Activated CD8-positive, alpha-beta T cell treated with anti-CD3 and anti-CD28 coated beads, Interleukin-2, amount 10 ng/mL, durations not matched to agents 7 days and 5 days (primary cell): ENCODE measurements around the gene PARD6G. TPM values are rescaled to one million over a fixed set of nuclear protein-coding genes. Genes with fewer than 3 reads are reported as not detected.
"Not testable (repeated sequence)": the region's sequence is repeated elsewhere in the genome, so short reads cannot be mapped to it uniquely, and the experiment has no call there.

Source experiments
- ATAC-seq: fragments of 150-1000 bp; cut with Tn5 transposase; one replicate; pipeline ENCODE4 v1.10.0; 2021; ENCODE audit warnings: moderate library complexity
- CTCF ChIA-PET: fragments of 350-600 bp; sonication (Branson Sonifier 250); formaldehyde crosslinking; loops from one replicate; lab custom pipeline; 2021; ENCODE audit warnings: antibody characterized with exemption; lab: Charles Lee
- POLR2A ChIA-PET: fragments of 350-600 bp; sonication (Branson Sonifier 250); formaldehyde crosslinking; loops from one replicate; lab custom pipeline; 2021; ENCODE audit warnings: antibody characterized with exemption; lab: Charles Lee
- DNase-seq: peaks from one replicate; pipeline ENCODE4 v3.0.0-alpha.2; 2020
- H3K27ac Mint-ChIP-seq: one replicate; pipeline ENCODE4 v1.8.0; 2021; ENCODE audit warnings: mild to moderate bottlenecking, mixed read lengths
- H3K27me3 Mint-ChIP-seq: one replicate; pipeline ENCODE4 v1.8.0; 2021; ENCODE audit warnings: low read depth, mixed read lengths
- H3K36me3 Mint-ChIP-seq: one replicate; pipeline ENCODE4 v1.8.0; 2021; ENCODE audit warnings: low read depth, mixed read lengths
- H3K4me1 Mint-ChIP-seq: one replicate; pipeline ENCODE4 v1.8.0; 2021; ENCODE audit warnings: low read depth, mixed read lengths
- H3K4me3 Mint-ChIP-seq: one replicate; pipeline ENCODE4 v1.8.0; 2021; ENCODE audit warnings: mild to moderate bottlenecking, mixed read lengths
- H3K9me3 Mint-ChIP-seq: one replicate; pipeline ENCODE4 v1.8.0; 2022; ENCODE audit warnings: mixed read lengths; ENCODE audit not compliant: insufficient read depth
- total RNA-seq, 2 experiments: library from RNA; stranded (reverse); gene quantifications; one replicate each; pipeline ENCODE4 v1.2.3, GENCODE V29; 2021

The PARD6G gene, protein sequence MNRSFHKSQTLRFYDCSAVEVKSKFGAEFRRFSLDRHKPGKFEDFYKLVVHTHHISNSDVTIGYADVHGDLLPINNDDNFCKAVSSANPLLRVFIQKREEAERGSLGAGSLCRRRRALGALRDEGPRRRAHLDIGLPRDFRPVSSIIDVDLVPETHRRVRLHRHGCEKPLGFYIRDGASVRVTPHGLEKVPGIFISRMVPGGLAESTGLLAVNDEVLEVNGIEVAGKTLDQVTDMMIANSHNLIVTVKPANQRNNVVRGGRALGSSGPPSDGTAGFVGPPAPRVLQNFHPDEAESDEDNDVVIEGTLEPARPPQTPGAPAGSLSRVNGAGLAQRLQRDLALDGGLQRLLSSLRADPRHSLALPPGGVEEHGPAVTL
- total RNA-seq, result under 1 TPM in 1 of 2 experiments, not detected in 1; 0.18 TPM

DNA sequence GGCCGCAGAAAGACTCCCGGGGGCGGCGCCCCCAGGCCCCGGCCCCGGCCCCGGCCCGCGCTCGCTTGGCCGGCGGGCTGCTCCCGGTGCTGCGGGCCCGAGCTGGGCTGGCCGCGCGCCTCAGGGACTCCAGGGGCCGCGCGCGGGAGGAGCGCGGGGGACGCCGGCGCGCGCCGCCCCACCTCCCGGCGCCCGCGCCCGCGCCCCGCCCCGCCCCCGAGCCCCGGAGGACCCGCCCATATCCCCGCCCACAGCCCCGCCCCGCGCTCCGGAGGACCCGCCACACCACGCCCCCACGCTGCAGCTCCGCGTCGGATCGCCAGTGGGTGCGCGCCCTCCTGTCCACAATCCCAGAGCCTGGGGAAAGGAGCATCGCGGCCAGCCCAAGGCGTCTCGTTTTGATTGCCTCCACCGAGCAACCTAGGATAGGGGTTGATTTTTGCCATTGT is at the start of gene PARD6G:
PARD6G (minus strand) TSS at position 122 of the 449 bp plus-strand sequence. CDS start 166 bp downstream, outside the sequence.
- no peaks in the 10 kb centered on the region for H3K36me3 Mint-ChIP-seq
- ChIA-PET CTCF (interaction anchor here (3.5 kb wide), 1 partner anchor 89 kb away, joined by 15 read pairs; no protein-coding TSS in a partner anchor), POLR2A (no interaction called here)
- DNase-seq, result peak; percentile 74
- ATAC-seq, result peak; percentile 86
- H3K9me3 Mint-ChIP-seq, result no peaks in the 10 kb centered on the region
- peak within 1 kb of the TSS; percentile 45 for H3K4me3 Mint-ChIP-seq
- no peak within 1 kb of the TSS for H3K27ac Mint-ChIP-seq
- H3K27me3 Mint-ChIP-seq, result peaks cover 39% of the 10 kb centered on the region
- H3K4me1 Mint-ChIP-seq, result peaks cover 5% of the 10 kb centered on the region

DNA sequence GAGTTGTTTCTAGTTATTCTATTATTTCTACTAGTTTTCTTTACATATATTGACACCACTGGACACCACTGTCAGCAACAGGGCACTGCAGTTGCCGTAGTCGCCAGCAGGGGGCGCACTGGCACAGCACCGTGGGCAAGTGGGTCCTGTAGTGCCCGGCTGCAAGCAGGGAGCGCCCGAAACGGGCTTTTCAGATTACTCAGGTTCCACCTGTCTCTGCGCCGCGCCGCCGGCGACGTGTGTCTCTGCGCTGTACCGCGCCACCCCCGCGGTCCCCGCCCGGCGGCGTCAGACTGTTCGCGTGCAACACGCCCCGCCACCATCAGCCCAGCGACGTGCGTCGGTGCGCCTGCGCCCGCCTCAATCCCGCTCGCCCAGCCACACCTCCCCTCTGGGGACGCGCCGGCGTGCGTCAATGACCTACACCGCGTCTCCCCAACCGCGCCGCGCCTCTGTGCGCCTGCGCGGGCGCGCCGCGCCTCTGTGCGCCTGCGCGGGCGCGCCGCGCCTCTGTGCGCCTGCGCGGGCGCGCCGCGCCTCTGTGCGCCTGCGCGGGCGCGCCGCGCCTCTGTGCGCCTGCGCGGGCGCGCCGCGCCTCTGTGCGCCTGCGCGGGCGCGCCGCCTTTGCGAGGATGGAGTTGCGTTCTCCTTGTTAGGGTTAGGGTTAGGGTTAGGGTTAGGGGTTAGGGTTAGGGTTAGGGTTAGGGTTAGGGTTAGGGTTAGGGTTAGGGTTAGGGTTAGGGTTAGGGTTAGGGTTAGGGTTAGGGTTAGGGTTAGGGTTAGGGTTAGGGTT is 15.1 kb upstream of the PARD6G start:
- POLR2A ChIA-PET, ATAC-seq, H3K4me1 Mint-ChIP-seq, H3K4me3 Mint-ChIP-seq, H3K36me3 Mint-ChIP-seq, H3K9me3 Mint-ChIP-seq, H3K27ac Mint-ChIP-seq, CTCF ChIA-PET, H3K27me3 Mint-ChIP-seq: not testable (repeated sequence)
- DNase-seq, result peak; percentile 39

DNA sequence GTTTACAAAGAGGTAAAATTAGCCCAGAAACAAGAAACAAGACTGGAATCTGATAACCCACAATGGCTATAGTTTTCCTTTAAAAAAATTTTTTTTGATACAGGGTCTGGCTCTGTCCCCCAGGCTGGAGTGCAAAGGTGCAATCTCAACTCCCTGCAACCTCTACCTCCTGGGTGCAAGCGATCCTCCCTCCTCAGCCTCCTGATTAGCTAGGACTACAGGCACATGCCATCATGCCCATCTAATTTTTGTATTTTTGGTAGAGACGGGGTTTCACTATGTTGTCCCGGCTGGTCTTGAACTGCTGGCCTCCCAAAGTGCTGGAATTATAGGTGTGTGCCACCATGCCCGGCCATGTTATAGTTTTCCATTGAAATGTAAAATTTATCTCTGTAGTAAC is 12.3 kb upstream of the PARD6G start:
- ATAC-seq, result no peak
- POLR2A ChIA-PET, result no interaction called here
- H3K27me3 Mint-ChIP-seq, result peaks cover 5% of the 10 kb centered on the region

DNA sequence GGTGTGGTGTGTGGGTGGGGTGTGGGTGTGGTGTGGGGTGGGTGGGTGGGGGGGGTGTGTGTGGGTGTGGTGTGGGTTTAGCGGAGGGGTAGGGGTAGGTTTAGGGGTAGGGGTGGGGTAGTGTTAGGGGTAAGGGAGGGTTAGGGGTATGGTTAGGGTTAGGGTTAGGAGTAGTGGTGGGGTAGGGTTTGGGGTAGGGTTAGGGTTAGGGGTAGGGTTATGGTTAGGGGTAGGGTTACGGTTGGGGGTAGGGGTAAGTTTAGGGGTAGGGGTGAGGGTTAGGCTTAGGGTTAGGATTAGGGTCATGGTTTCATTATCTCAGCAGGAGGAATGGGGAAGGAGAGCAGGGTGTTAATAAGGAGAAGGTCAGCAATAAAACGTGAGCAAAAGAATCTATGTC is 11.3 kb upstream of the PARD6G start:
- Mint-ChIP-seq H3K4me3 (no peak overlapping the region), H3K36me3 (no peaks in the 10 kb centered on the region), H3K27ac (no peak overlapping the region), H3K9me3 (no peaks in the 10 kb centered on the region), H3K27me3 (peaks cover 5% of the 10 kb centered on the region), H3K4me1 (no peaks in the 10 kb centered on the region)
- CTCF ChIA-PET, result interaction anchor here (4.2 kb wide), 1 partner anchor 101 kb away, joined by 31 read pairs; no protein-coding TSS in a partner anchor
- ATAC-seq, result no peak
- peak; percentile 4 for DNase-seq
- POLR2A ChIA-PET, result no interaction called here

More for the DNA sequence above, 12.3 kb upstream of the PARD6G start:
- CTCF ChIA-PET, result interaction anchor here (0.6 to 1.8 kb wide), 2 partner anchors 88 to 102 kb away, joined by 3 to 8 read pairs; no protein-coding TSS in a partner anchor
- Mint-ChIP-seq H3K36me3 (no peaks in the 10 kb centered on the region), H3K27ac (no peak overlapping the region), H3K9me3 (no peaks in the 10 kb centered on the region), H3K4me3 (no peak overlapping the region), H3K4me1 (no peaks in the 10 kb centered on the region)
- DNase-seq, result peak; percentile 11

DNA sequence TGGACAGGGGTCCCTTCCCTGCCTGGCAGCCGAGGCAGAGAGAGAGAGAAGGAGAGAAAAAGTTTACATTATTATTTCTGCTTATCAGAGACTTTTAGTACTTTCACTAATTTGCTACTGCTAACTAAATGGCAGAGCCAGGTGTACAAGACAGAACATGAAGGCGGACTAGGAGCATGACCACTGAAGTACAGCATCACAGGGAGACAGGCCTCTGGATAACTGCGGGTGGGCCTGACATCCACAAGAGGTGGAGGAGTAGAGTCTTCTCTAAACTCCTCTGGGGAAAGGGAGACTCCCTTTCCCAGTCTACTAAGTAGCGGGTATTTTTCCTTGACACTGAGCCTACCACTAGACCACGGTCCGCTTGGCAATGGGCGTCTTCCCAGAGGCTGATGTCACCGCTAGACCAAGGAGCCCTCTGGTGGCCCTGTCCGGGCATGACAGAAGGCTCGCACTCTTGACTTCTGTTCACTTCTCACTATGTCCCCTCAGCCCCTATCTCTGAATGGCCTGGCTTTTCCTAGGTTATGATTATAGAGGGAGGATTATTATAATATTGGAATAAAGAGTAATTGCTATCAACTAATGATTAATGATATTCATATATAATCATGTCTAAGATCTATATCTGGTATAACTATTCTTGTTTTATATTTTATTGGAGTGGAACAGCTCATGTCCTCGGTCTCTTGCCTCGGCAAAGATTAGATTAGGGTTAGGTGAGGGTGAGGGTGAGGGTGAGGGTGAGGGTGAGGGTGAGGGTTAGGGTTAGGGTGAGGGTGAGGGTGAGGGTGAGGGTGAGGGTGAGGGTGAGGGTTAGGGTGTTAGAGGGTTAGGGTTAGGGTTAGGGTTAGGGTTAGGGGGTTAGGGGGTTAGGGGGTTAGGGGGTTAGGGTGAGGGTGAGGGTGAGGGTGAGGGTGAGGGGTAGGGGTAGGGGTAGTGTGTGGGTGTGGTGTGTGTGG is 10.5 kb upstream of the PARD6G start:
- CTCF ChIA-PET, result interaction anchor here (1.4 to 4.2 kb wide), 3 partner anchors 57 to 100 kb away, joined by 3 to 31 read pairs (median 5); no protein-coding TSS in a partner anchor

DNA sequence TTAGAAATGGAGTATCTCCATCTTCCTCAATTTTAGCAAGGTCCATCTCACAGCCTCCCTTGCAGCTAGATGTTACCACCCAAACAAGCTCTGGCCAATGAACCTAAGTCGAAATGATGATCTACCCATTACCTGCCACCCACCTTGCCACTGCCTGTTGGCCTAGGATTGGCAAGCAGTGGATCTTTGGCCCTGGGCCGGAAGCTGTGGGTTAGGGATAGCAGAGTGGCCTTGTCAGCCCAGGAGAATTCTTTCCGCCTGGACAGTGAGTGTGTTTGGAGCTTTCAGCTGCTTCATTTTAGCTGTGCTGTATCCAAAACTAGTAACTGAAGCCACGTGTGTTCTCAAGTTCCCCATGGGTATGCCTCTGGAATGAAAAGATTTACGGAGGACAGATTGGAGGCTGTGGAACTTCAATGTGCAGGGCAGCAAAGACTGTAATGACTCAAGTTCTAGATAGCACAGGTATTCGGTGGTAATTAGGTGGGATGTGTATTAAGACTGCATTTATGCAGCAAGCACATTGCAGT is 7.7 kb upstream of the PARD6G start:
- POLR2A ChIA-PET, result no interaction called here
- no peaks in the 10 kb centered on the region for H3K4me1 Mint-ChIP-seq
- H3K27me3 Mint-ChIP-seq, result peaks cover 5% of the 10 kb centered on the region
- ATAC-seq (no peak), DNase-seq (peak; percentile 14)
- H3K4me3 Mint-ChIP-seq, result no peak overlapping the region
- H3K27ac Mint-ChIP-seq, result no peak overlapping the region
- H3K36me3 Mint-ChIP-seq, result no peaks in the 10 kb centered on the region
- no peaks in the 10 kb centered on the region for H3K9me3 Mint-ChIP-seq
- CTCF ChIA-PET, result interaction anchor here (1.1 to 4.2 kb wide), 3 partner anchors 79 to 97 kb away, joined by 4 to 31 read pairs (median 9); no protein-coding TSS in a partner anchor

More for the DNA sequence above, 10.5 kb upstream of the PARD6G start:
- H3K9me3 Mint-ChIP-seq, ATAC-seq, POLR2A ChIA-PET, H3K4me1 Mint-ChIP-seq, H3K4me3 Mint-ChIP-seq, H3K27ac Mint-ChIP-seq, H3K27me3 Mint-ChIP-seq, H3K36me3 Mint-ChIP-seq: not testable (repeated sequence)
- DNase-seq, result peak; percentile 73

DNA sequence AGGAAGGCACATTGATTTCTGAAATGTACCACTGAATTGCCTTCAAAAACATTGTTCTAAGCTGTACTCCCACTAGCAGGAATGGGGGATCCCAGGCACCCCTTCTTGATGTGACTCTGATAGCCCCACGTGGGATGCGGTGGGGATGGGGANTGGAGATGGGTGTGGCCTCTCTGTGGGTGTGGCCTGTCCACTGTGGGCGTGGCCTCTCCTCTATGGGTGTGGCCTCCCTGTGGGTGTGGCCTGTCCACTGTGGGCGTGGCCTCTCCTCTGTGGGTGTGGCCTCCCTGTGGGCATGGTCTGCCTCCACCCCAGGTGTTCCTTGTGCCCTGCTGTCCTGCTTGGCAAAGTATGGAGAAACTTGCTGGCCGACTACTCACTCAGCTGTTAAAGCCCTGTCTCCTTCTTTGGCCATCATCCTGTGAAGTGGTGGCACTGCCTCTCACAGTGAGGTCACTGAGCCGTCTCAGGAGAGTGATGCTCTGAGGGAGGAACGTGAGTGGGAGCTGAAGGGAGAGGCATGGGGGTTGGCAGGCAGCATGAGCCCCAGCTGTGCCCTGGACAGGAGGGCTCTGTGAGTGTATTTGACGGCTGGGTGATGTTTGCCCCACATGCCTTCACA is 6.7 kb upstream of the PARD6G start:
- no peaks in the 10 kb centered on the region for H3K9me3 Mint-ChIP-seq
- no peak overlapping the region for H3K4me3 Mint-ChIP-seq
- DNase-seq, result peak; percentile 24
- H3K36me3 Mint-ChIP-seq, result no peaks in the 10 kb centered on the region
- ChIA-PET POLR2A (interaction anchor here (0.7 kb wide), 1 partner anchor 227 kb away, joined by 3 read pairs; no protein-coding TSS in a partner anchor), CTCF (no interaction called here)
- ATAC-seq, result peak; percentile 65
- no peaks in the 10 kb centered on the region for H3K4me1 Mint-ChIP-seq
- peaks cover 5% of the 10 kb centered on the region for H3K27me3 Mint-ChIP-seq
- no peak overlapping the region for H3K27ac Mint-ChIP-seq

DNA sequence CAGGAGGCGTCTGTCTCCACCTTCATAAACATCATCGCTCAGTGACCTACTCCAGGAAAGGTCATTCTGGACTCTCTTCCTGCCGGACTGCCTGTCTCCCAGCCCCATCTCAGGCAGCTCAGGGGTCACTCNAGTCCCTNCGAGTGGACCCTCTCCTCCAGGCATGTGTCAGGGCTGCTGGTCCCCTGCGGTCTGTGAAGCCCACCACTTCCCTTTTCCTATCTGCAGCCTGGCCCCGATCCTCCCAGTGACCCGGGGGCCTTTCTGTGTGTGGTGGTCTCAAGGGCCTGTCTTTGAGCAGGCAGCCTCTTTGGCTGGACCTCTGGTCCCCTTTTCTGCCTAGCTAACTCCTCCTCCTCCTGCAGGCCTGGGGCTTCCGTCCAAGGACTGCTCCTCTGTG is 5.9 kb upstream of the PARD6G start:
- no peaks in the 10 kb centered on the region for H3K4me1 Mint-ChIP-seq
- no peak for DNase-seq
- H3K36me3 Mint-ChIP-seq, result no peaks in the 10 kb centered on the region
- no peaks in the 10 kb centered on the region for H3K9me3 Mint-ChIP-seq
- no peak overlapping the region for H3K27ac Mint-ChIP-seq
- ChIA-PET CTCF (no interaction called here), POLR2A (interaction anchor here (0.7 kb wide), 1 partner anchor 227 kb away, joined by 3 read pairs; no protein-coding TSS in a partner anchor)
- no peak overlapping the region for H3K4me3 Mint-ChIP-seq
- H3K27me3 Mint-ChIP-seq, result peaks cover 11% of the 10 kb centered on the region
- ATAC-seq, result no peak

DNA sequence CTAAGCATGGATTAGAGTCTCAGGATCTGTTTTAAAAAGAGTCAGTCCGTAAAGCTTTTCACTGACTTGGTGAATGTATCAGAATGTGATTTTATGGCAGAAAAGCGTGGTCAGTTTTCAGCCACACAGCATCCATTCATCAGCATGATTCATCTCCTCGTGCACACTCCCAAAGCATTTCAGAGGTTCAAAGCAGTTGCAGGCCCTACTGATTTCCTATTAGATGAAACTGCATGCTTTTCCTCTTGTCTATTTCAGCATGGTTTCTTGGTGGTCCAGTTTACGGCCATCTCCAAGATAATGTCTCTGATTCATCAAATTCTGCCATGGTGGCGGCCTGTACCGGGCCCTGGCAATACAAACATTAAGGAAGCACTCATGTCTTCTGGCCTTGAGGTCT is 4.8 kb upstream of the PARD6G start:
- ChIA-PET POLR2A (no interaction called here), CTCF (interaction anchor here (1.8 kb wide), 1 partner anchor 81 kb away, joined by 7 read pairs; no protein-coding TSS in a partner anchor)
- peaks cover 16% of the 10 kb centered on the region for H3K27me3 Mint-ChIP-seq

DNA sequence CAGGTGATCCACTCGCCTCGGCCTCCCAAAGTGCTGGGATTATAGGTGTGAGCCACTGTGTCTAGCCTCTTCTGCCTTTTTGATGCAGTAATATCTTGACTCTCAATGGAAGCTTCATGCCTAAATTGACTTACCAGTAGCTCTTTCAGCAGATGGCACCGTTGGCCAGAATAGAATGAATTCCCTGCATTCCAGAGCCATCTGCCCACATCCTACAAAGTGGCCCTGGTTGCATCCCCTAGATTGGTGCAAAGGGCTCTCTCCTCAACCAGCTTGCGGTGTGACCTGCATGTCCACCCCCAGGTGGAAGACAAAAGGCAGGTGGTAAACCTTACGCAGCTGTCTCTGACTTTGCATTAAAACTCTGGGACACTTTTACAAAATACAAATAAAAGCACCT is 4.4 kb upstream of the PARD6G start:
- H3K27ac Mint-ChIP-seq, result no peak overlapping the region
- POLR2A ChIA-PET, result no interaction called here
- peaks cover 11% of the 10 kb centered on the region for H3K27me3 Mint-ChIP-seq
- H3K4me1 Mint-ChIP-seq, result no peaks in the 10 kb centered on the region
- ATAC-seq (no peak), DNase-seq (peak; percentile 9)
- CTCF ChIA-PET, result interaction anchor here (1.8 kb wide), 1 partner anchor 81 kb away, joined by 7 read pairs; no protein-coding TSS in a partner anchor
- no peaks in the 10 kb centered on the region for H3K36me3 Mint-ChIP-seq
- H3K4me3 Mint-ChIP-seq, result no peak overlapping the region
- H3K9me3 Mint-ChIP-seq, result no peaks in the 10 kb centered on the region

More for the DNA sequence above, 4.8 kb upstream of the PARD6G start:
- ATAC-seq (no peak), DNase-seq (peak; percentile 8)
- no peak overlapping the region for H3K27ac Mint-ChIP-seq
- no peaks in the 10 kb centered on the region for H3K9me3 Mint-ChIP-seq
- no peak overlapping the region for H3K4me3 Mint-ChIP-seq
- H3K4me1 Mint-ChIP-seq, result no peaks in the 10 kb centered on the region
- H3K36me3 Mint-ChIP-seq, result no peaks in the 10 kb centered on the region
